ENCODE measurements around the gene FAM83F.

Gene FAM83F

GRCh38 chr22:40076702-40077645 is 82.2 kb downstream of the FAM83F start:
- Histone ChIP-seq H3K9ac (ENCODE audit: insufficient read length, low read depth) (no peak overlapping the region), H3K27me3 (ENCODE audit: insufficient read depth, insufficient read length) (no peaks in the 10 kb centered on the region), H3K4me3 (ENCODE audit: insufficient read length, low read depth) (no peak overlapping the region), H3K36me3 (ENCODE audit: insufficient read depth, insufficient read length, low read length) (no peaks in the 10 kb centered on the region), H3K4me1 (ENCODE audit: insufficient read depth, insufficient read length) (no peaks in the 10 kb centered on the region), H3K9me3 (ENCODE audit: insufficient read depth, low read length) (no peaks in the 10 kb centered on the region)
- DNase-seq (ENCODE audit: low read depth, low spot score): no peak
- no peak for TF ChIP-seq ZNF274 (IDR thresholded peaks at IDR 0.05; ENCODE audit: low read depth, low read length)
- no peak for TF ChIP-seq SUZ12 (IDR thresholded peaks at IDR 0.05; ENCODE audit: extremely low read depth, insufficient read depth, insufficient read length)
- TF ChIP-seq YY1 (IDR thresholded peaks at IDR 0.05; ENCODE audit: insufficient read depth, insufficient read length): no peak

- H3K9me3 ChIP-seq (ENCODE audit: insufficient read depth, low read length): no peaks in the 10 kb centered on the region
- no peaks in the 10 kb centered on the region for H3K4me1 ChIP-seq (ENCODE audit: insufficient read depth, insufficient read length)
- no peak overlapping the region for H3K9ac ChIP-seq (ENCODE audit: insufficient read length, low read depth)
- TF ChIP-seq ZNF274 (IDR thresholded peaks at IDR 0.05; ENCODE audit: low read depth, low read length): no peak
- TF ChIP-seq SUZ12 (IDR thresholded peaks at IDR 0.05; ENCODE audit: extremely low read depth, insufficient read depth, insufficient read length): no peak
- TF ChIP-seq YY1 (IDR thresholded peaks at IDR 0.05; ENCODE audit: insufficient read depth, insufficient read length): no peak
- no peaks in the 10 kb centered on the region for H3K36me3 ChIP-seq (ENCODE audit: insufficient read depth, insufficient read length, low read length)
- no peaks in the 10 kb centered on the region for H3K27me3 ChIP-seq (ENCODE audit: insufficient read depth, insufficient read length)
- DNase-seq (ENCODE audit: low read depth, low spot score): no peak
- no peak overlapping the region for H3K4me3 ChIP-seq (ENCODE audit: insufficient read length, low read depth)
Observed at GRCh38 chr22:40077646-40078016, 82.9 kb downstream of the FAM83F start.

GRCh38 chr22:40081662-40082061 is 86.9 kb downstream of the FAM83F start:
- no peak for TF ChIP-seq YY1 (IDR thresholded peaks at IDR 0.05; ENCODE audit: insufficient read depth, insufficient read length)
- no peak for TF ChIP-seq ZNF274 (IDR thresholded peaks at IDR 0.05; ENCODE audit: low read depth, low read length)
- TF ChIP-seq SUZ12 (IDR thresholded peaks at IDR 0.05; ENCODE audit: extremely low read depth, insufficient read depth, insufficient read length): no peak
- no peaks in the 10 kb centered on the region for H3K36me3 ChIP-seq (ENCODE audit: insufficient read depth, insufficient read length, low read length)
- H3K9ac ChIP-seq (ENCODE audit: insufficient read length, low read depth): no peak overlapping the region
- H3K4me3 ChIP-seq (ENCODE audit: insufficient read length, low read depth): no peak overlapping the region
- H3K9me3 ChIP-seq (ENCODE audit: insufficient read depth, low read length): no peaks in the 10 kb centered on the region
- no peak for DNase-seq (ENCODE audit: low read depth, low spot score)
- H3K27me3 ChIP-seq (ENCODE audit: insufficient read depth, insufficient read length): no peaks in the 10 kb centered on the region
- no peaks in the 10 kb centered on the region for H3K4me1 ChIP-seq (ENCODE audit: insufficient read depth, insufficient read length)

- TF ChIP-seq ZNF274 (IDR thresholded peaks at IDR 0.05; ENCODE audit: low read depth, low read length) (no peak), YY1 (IDR thresholded peaks at IDR 0.05; ENCODE audit: insufficient read depth, insufficient read length) (no peak), SUZ12 (IDR thresholded peaks at IDR 0.05; ENCODE audit: extremely low read depth, insufficient read depth, insufficient read length) (no peak)
- no peaks in the 10 kb centered on the region for H3K27me3 ChIP-seq (ENCODE audit: insufficient read depth, insufficient read length)
- H3K36me3 ChIP-seq (ENCODE audit: insufficient read depth, insufficient read length, low read length): no peaks in the 10 kb centered on the region
- no peak for DNase-seq (ENCODE audit: low read depth, low spot score)
- no peak overlapping the region for H3K4me3 ChIP-seq (ENCODE audit: insufficient read length, low read depth)
- no peak overlapping the region for H3K9ac ChIP-seq (ENCODE audit: insufficient read length, low read depth)
- H3K9me3 ChIP-seq (ENCODE audit: insufficient read depth, low read length): no peaks in the 10 kb centered on the region
- no peaks in the 10 kb centered on the region for H3K4me1 ChIP-seq (ENCODE audit: insufficient read depth, insufficient read length)
Observed at GRCh38 chr22:40082184-40082583, 87.4 kb downstream of the FAM83F start.

- no peak overlapping the region for H3K9ac ChIP-seq (ENCODE audit: insufficient read length, low read depth)
- H3K27me3 ChIP-seq (ENCODE audit: insufficient read depth, insufficient read length): no peaks in the 10 kb centered on the region
- H3K36me3 ChIP-seq (ENCODE audit: insufficient read depth, insufficient read length, low read length): no peaks in the 10 kb centered on the region
- H3K4me1 ChIP-seq (ENCODE audit: insufficient read depth, insufficient read length): no peaks in the 10 kb centered on the region
- H3K9me3 ChIP-seq (ENCODE audit: insufficient read depth, low read length): no peaks in the 10 kb centered on the region
- DNase-seq (ENCODE audit: low read depth, low spot score): no peak
- H3K4me3 ChIP-seq (ENCODE audit: insufficient read length, low read depth): no peak overlapping the region
- TF ChIP-seq YY1 (IDR thresholded peaks at IDR 0.05; ENCODE audit: insufficient read depth, insufficient read length) (no peak), SUZ12 (IDR thresholded peaks at IDR 0.05; ENCODE audit: extremely low read depth, insufficient read depth, insufficient read length) (no peak), ZNF274 (IDR thresholded peaks at IDR 0.05; ENCODE audit: low read depth, low read length) (no peak)
Observed at GRCh38 chr22:40083794-40084193, 89.0 kb downstream of the FAM83F start.

GRCh38 chr22:40084246-40084645 is 89.5 kb downstream of the FAM83F start:
- H3K4me1 ChIP-seq (ENCODE audit: insufficient read depth, insufficient read length): no peaks in the 10 kb centered on the region
- H3K27me3 ChIP-seq (ENCODE audit: insufficient read depth, insufficient read length): no peaks in the 10 kb centered on the region
- DNase-seq (ENCODE audit: low read depth, low spot score): no peak
- H3K9me3 ChIP-seq (ENCODE audit: insufficient read depth, low read length): no peaks in the 10 kb centered on the region
- TF ChIP-seq SUZ12 (IDR thresholded peaks at IDR 0.05; ENCODE audit: extremely low read depth, insufficient read depth, insufficient read length) (no peak), ZNF274 (IDR thresholded peaks at IDR 0.05; ENCODE audit: low read depth, low read length) (no peak), YY1 (IDR thresholded peaks at IDR 0.05; ENCODE audit: insufficient read depth, insufficient read length) (no peak)
- no peaks in the 10 kb centered on the region for H3K36me3 ChIP-seq (ENCODE audit: insufficient read depth, insufficient read length, low read length)
- no peak overlapping the region for H3K4me3 ChIP-seq (ENCODE audit: insufficient read length, low read depth)
- no peak overlapping the region for H3K9ac ChIP-seq (ENCODE audit: insufficient read length, low read depth)

- no peak overlapping the region for H3K9ac ChIP-seq (ENCODE audit: insufficient read length, low read depth)
- no peaks in the 10 kb centered on the region for H3K27me3 ChIP-seq (ENCODE audit: insufficient read depth, insufficient read length)
- no peak for TF ChIP-seq SUZ12 (IDR thresholded peaks at IDR 0.05; ENCODE audit: extremely low read depth, insufficient read depth, insufficient read length)
- TF ChIP-seq YY1 (IDR thresholded peaks at IDR 0.05; ENCODE audit: insufficient read depth, insufficient read length): no peak
- no peak for TF ChIP-seq ZNF274 (IDR thresholded peaks at IDR 0.05; ENCODE audit: low read depth, low read length)
Observed at GRCh38 chr22:40088818-40089217, 94.1 kb downstream of the FAM83F start.

More at GRCh38 chr22:40088818-40089217, 94.1 kb downstream of the FAM83F start:
- H3K4me3 ChIP-seq (ENCODE audit: insufficient read length, low read depth): no peak overlapping the region
- no peaks in the 10 kb centered on the region for H3K36me3 ChIP-seq (ENCODE audit: insufficient read depth, insufficient read length, low read length)
- no peak for DNase-seq (ENCODE audit: low read depth, low spot score)
- no peaks in the 10 kb centered on the region for H3K4me1 ChIP-seq (ENCODE audit: insufficient read depth, insufficient read length)
- H3K9me3 ChIP-seq (ENCODE audit: insufficient read depth, low read length): no peaks in the 10 kb centered on the region
